Embryonic facial prominence (tissue), 1 donor: Measurements from ENCODE around the gene KIF25.

Experiments used
- DNase-seq: peaks from one replicate; pipeline ENCODE4 v3.0.0-alpha.2; 2016; ENCODE audit errors: extremely low spot score

KIF25 gene, protein sequence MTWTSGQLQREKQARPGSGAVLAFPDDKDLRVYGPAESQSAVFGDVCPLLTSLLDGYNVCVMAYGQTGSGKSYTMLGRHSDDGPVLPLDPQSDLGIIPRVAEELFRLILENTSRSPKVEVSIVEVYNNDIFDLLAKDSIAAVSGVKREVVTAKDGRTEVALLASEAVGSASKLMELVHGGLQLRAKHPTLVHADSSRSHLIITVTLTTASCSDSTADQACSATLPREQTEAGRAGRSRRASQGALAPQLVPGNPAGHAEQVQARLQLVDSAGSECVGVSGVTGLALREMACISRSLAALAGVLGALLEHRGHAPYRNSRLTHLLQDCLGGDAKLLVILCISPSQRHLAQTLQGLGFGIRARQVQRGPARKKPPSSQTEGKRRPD

DNA sequence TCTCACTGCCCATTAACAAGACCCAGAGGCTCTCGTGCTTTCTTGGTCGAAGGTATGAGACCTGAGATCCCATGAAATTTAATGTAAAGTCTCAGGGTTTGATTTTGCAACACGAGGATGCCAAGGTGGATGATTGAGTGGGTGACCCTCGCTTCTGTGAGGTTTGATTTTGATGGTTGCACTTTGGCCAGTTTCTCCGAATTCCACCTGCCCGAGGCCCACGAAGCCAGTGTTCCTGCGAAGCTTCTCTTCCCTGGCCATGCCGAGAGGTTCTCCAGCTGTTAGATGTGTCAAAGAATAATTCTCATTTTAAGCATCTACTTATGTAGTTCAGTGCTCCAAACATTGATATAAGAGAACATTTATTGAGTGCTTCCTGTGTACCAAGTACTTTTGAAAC lies at the start of gene KIF25:
Gene KIF25, plus strand, starts transcription at position 30 of the 400 bp plus-strand sequence. CDS start 31,915 bp downstream, outside the sequence.
- DNase-seq, result no peak

DNA sequence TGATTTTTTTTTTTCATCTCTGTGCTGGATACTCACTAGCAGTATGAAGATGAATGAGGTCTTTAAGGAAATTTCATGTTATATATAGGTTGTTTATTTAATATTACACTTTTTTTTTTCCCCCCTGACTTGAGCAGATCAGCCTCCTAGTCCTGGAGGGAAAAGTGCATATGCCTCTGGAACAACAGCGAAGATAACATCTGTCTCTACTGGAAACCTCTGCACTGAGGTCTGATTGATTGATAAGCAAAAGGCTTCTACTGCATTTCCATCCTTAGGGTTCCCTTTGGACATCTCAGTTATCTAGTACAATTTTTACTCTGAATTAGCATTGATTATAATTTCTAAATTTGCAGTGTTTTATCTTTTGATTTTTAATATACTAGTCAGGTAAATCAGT lies 49.8 kb upstream of the KIF25 start:
- DNase-seq, result no peak

GRCh38 chr6:167948716-167949115 lies 48.8 kb upstream of the KIF25 start:
- no peak for DNase-seq

DNA sequence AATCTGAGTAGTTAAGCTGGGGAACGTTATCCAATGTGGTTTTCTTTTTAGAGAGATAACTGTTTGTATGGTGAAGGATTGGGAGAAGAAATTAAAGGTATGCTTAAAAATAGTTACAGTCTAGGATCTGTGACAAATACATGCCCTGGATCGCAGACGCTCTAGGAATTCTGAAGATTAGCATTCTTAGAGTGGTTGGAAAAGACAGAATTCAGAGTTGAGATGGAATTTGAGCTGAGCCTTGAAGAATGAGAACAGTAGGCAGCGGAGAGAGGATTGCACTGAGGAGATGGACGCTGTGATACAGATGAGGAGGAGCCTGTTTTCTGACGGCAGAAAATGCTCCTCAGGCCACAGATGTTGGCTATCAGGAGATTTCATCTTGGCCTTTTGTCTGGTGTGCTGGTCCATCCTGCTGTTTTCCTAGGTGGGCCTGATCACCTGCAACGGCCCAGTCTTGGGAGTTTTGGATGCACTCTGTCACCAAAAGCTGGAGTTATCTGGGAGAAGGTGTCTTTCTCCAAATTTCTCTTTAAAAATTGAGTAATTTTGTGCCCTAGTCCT lies 48.3 kb upstream of the KIF25 start:
- DNase-seq, result no peak

- no peak for DNase-seq
These were observed 45.5 kb upstream of the KIF25 start for GRCh38 chr6:167951781-167952511.

DNA sequence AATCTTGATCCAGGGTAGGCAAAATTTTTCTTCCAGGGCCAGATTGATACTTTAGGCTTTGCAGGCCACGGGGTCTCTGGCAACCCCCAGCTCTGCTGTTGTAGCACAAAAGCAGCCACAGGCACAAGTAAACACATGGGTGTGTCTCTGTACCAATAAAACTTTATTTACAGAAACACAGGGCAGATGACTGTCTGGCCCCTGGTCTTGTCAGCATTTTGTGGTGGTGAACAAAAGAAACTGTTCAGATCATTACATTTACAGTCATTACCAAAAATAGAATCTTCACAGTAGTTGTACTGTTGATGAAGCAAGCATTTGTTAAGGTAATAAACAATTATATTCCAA lies 45.0 kb upstream of the KIF25 start:
- DNase-seq, result no peak

DNA sequence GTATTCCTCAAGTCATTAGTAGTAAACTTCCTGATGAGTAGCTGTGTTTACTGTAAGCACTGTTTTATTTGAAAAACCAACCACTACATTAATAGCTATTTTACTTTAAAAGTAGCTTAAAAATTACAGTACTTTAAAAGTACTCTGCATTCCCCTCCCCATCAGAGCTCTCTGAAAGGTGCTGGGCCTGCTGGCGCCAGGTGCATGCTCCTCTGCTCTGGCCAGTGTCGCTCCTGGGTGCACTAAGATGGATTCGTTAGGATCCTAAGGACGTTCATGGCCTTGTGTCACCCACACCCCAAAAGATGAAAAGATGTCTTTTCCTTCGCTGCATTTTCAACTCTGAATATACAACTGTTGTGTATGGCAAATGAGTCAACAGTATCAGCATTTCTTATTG lies 43.9 kb upstream of the KIF25 start:
- no peak for DNase-seq

DNA sequence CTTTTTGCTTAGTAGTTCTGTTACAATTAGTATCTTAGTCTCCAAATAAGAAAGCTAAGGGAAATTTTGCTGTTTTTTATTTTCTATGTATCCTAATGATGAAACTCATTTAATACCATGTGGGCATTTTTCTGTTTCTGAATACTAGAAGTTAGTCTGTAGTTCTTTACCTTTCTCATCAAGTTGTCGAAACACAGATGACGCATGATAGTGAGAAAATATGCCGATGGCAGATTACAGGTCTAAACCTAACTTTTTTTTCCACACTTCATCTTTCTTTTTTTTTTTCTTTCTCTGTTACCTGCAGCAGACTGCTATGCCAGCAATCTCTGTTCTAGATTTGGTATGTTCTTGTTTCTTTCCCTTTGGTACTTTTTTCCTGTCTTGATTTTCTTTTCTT lies 43.3 kb upstream of the KIF25 start:
- DNase-seq, result no peak

GRCh38 chr6:167956491-167956890 lies 41.0 kb upstream of the KIF25 start:
- no peak for DNase-seq

DNA sequence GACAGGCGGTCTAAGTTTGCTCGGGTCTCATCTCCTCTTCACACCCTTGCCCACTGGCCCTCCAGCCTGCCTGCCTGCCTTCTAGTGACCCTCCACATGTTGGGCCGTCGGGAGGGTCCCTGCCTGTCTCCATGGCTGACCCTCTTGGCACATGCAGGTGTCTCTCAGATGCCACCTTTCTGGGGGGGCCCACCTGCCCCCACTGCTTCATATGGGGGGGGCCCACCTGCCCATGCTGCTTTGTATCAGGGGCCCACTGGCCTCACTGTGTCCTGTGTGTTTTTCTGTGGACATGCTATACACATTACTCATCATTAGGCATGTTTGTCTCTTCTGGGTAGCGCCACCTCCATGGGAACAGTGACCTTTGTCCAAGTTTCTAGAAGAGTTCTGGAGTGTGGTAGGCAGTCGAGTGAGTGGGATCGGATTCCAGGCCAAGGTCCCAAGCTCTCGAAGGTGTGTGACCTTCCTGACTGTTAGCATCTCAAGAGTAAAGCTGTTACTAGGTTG lies 40.4 kb upstream of the KIF25 start:
- DNase-seq, result no peak

- no peak for DNase-seq
These were observed 39.8 kb upstream of the KIF25 start for GRCh38 chr6:167957626-167958025.

GRCh38 chr6:167960579-167960978 lies 36.9 kb upstream of the KIF25 start:
- DNase-seq, result no peak

- no peak for DNase-seq
These were observed 34.8 kb upstream of the KIF25 start for GRCh38 chr6:167962711-167963110.

- no peak for DNase-seq
These were observed 33.8 kb upstream of the KIF25 start for GRCh38 chr6:167963589-167964057.

GRCh38 chr6:167965592-167966539 lies 31.6 kb upstream of the KIF25 start:
- DNase-seq, result no peak

DNA sequence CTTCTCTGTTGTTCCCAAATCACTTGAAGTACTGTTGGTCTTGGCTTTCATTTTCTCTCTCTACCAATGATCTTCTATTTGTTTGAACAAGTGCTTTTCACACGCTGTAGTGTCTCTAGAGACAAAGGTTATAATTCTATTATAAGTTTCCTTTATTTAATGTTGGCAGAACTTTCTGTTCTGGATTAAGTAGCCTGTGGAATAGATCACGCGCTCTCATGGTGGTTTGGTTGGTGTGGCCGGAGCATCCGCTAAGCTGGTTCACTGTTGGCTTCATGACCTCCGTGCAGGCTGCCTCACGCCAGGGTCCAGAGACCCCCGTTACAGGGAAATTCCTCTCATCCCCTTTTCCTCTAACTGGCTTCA lies 30.9 kb upstream of the KIF25 start:
- no peak for DNase-seq

- no peak for DNase-seq
These were observed 29.4 kb upstream of the KIF25 start for GRCh38 chr6:167968091-167968490.

- no peak for DNase-seq
These were observed 27.2 kb upstream of the KIF25 start for GRCh38 chr6:167970230-167970629.

DNA sequence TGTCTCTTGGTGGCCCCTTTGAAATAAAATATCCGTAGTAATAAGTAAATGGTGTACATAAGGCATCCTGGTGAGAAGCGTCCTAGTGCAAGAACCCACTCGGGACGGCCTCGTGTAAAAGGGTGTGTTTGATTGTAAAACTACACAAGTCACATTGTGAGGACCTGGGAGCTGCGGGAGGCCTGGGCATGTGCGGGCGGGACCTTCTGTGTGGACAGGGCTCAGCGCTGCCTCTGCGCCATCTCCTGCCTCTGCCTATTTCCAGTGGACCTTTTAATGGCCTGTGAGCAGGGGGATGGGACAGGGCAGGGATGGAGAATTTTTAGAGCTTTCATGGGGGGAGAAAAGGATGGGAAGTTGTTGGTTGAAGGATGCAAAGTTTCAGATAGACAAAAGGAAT lies 25.3 kb upstream of the KIF25 start:
- no peak for DNase-seq

DNA sequence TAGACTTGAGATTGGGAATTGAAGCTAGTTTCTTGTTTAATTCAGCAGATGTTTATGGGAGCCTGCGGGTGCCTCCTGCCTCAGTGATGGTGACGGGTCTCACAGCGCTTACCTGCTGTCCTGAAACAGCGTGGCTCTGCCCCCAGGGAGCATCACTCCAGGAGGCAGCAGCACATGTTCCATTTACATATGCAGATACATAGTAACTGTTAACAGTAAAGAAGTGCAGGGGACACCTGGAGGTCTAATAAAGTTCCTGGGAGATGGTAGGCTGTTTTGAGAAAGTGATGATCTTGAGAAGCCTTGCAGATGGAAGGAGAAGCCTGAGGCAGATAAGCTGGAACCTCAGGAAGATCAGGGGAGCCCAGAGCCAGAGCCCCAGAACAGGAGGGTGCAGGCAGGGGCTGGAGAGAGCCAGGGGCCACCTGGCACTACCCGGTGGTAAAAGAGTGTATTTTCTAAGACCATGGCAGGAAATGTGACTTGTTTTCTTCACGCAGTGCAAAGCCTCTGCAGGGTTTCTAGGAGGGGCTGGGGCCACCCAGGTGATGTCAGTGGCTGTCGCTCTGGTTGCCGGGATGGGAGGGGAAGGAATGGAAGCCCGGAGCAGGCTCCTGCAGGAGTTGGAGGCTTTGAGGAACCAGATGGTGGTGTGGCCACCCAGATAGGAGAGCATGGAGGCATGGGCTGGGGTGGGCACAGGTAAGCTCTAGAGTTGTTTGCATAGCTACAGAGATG lies 24.2 kb upstream of the KIF25 start:
- DNase-seq, result no peak
